HFF-Myc (cell line): ENCODE results near the gene FAM163B.
A peak's percentile ranks its signal among the peaks of the same experiment; 100 is the strongest.

Experiments used
- DNase-seq: peaks from one replicate; pipeline ENCODE4 v3.0.0-alpha.2; 2011; ENCODE audit warnings: low read depth; ENCODE audit errors: extremely low read depth
- H3K4me3 ChIP-seq: replicated peaks from 2 replicates; pipeline ENCODE4 v1.5.1; 2011; ENCODE audit warnings: low read depth, mild to moderate bottlenecking, control low read depth, low read length
- CTCF ChIP-seq: IDR thresholded peaks from 2 replicates; pipeline ENCODE4 v1.5.1; 2012; ENCODE audit warnings: mild to moderate bottlenecking, low read depth, low read length, control low read depth; ENCODE audit errors: missing control alignments

Gene FAM163B

GRCh38 chr9:133558191-133559126, 50.7 kb downstream of the FAM163B start:
- DNase-seq, result peak; percentile 82
- no peak for TF ChIP-seq CTCF
- peak overlapping the region; percentile 5; the same call in 1 of the 2 replicates for H3K4me3 ChIP-seq

- TF ChIP-seq CTCF, result no peak
- no peak for DNase-seq
- no peak overlapping the region for H3K4me3 ChIP-seq
Observed at GRCh38 chr9:133557581-133557980, 51.6 kb downstream of the FAM163B start.

- no peak for TF ChIP-seq CTCF
- no peak overlapping the region for H3K4me3 ChIP-seq
- no peak for DNase-seq
Observed at GRCh38 chr9:133556354-133556753, 52.8 kb downstream of the FAM163B start.

GRCh38 chr9:133554729-133555128, 54.5 kb downstream of the FAM163B start:
- TF ChIP-seq CTCF, result no peak
- H3K4me3 ChIP-seq, result no peak overlapping the region
- no peak for DNase-seq

- no peak for TF ChIP-seq CTCF
- no peak overlapping the region for H3K4me3 ChIP-seq
- no peak for DNase-seq
Observed at GRCh38 chr9:133553973-133554713, 55.0 kb downstream of the FAM163B start.

GRCh38 chr9:133553123-133553522, 56.1 kb downstream of the FAM163B start:
- H3K4me3 ChIP-seq, result no peak overlapping the region
- no peak for TF ChIP-seq CTCF
- DNase-seq, result no peak
